B cell (primary cell): ENCODE results near the gene CHIA. TPM values are rescaled to one million over a fixed set of nuclear protein-coding genes. Genes with fewer than 3 reads are reported as not detected.

Experiments used
- ATAC-seq: fragments of 200-7000 bp; cut with Tn5 transposase; one replicate; pipeline ENCODE4 v1.10.0; 2021; ENCODE audit warnings: low read depth, mild to moderate bottlenecking, moderate number of reproducible peaks, moderate library complexity
- CTCF ChIA-PET: fragments of 350-600 bp; sonication (Branson Sonifier 250); formaldehyde crosslinking; loops from one replicate; lab custom pipeline; 2021; ENCODE audit warnings: antibody characterized with exemption, inconsistent platforms; lab: Charles Lee
- POLR2A ChIA-PET: fragments of 350-600 bp; sonication (Branson Sonifier 250); formaldehyde crosslinking; loops from one replicate; lab custom pipeline; 2021; ENCODE audit warnings: antibody characterized with exemption; lab: Charles Lee
- DNase-seq: peaks from one replicate; pipeline ENCODE4 v3.0.0; 2013
- H2AFZ ChIP-seq: 2 replicates; pipeline ENCODE4 v1.6.1; 2012; ENCODE audit warnings: mild to moderate bottlenecking, low read depth, low read length; ENCODE audit not compliant: insufficient read depth, poor library complexity, severe bottlenecking
- H3K27ac ChIP-seq, 2 donors: 1 replicate in 1 of 2; 2 replicates in 1 of 2; pipeline ENCODE4 v1.5.1; 2012 to 2013; ENCODE audit warnings: low read length in 2 of 2, mild to moderate bottlenecking in 2 of 2, moderate library complexity in 1 of 2
- H3K27me3 ChIP-seq, 4 experiments: fragments of 200-600 bp in 1 of 4; sonication (generic) in 1 of 4; replicated peaks in 1 of 4; 1 replicate in 2 of 4; 2 replicates in 2 of 4; pipeline versions ENCODE4 v1.6.1 to v1.7.0; 2013 to 2016; ENCODE audit warnings: low read length in 3 of 4, mild to moderate bottlenecking in 2 of 4, mixed read lengths in 1 of 4, moderate library complexity in 1 of 4; ENCODE audit not compliant: insufficient read depth in 4 of 4, control insufficient read depth in 3 of 4; ENCODE audit errors: control extremely low read depth in 1 of 4
- H3K36me3 ChIP-seq, 2 experiments: replicated peaks in 1 of 2; 1 replicate in 1 of 2; 2 replicates in 1 of 2; pipeline versions ENCODE4 v1.6.1 to v1.7.1; 2013; ENCODE audit warnings: low read length in 1 of 2; ENCODE audit not compliant: insufficient read depth in 2 of 2, control insufficient read depth in 1 of 2; ENCODE audit errors: control extremely low read depth in 1 of 2, extremely low read depth in 1 of 2
- H3K4me1 ChIP-seq, 2 donors: fragments of 200-600 bp in 1 of 2; sonication (generic) in 1 of 2; 1 replicate in 1 of 2; 2 replicates in 1 of 2; pipeline versions ENCODE4 v1.5.1 to v1.6.1; 2013 to 2017; ENCODE audit warnings: low read length in 2 of 2; ENCODE audit not compliant: control insufficient read depth in 2 of 2, insufficient read depth in 2 of 2
- H3K4me2 ChIP-seq: replicated peaks from 2 replicates; pipeline ENCODE3; 2012; ENCODE audit warnings: mild to moderate bottlenecking, low read depth, low read length; ENCODE audit not compliant: poor library complexity, severe bottlenecking
- H3K4me3 ChIP-seq, 5 experiments: fragments of 200-600 bp in 1 of 5; sonication (generic) in 1 of 5; 1 replicate in 3 of 5; 2 replicates in 2 of 5; pipeline versions ENCODE4 v1.5.1 to v1.7.0; 2011 to 2016; ENCODE audit warnings: low read length in 4 of 5, mild to moderate bottlenecking in 4 of 5, low read depth in 2 of 5, control low read depth in 1 of 5, moderate library complexity in 1 of 5; ENCODE audit not compliant: insufficient read depth in 1 of 5; ENCODE audit errors: control extremely low read depth in 1 of 5, extremely low read depth in 1 of 5
- H3K79me2 ChIP-seq: fragments of 200-600 bp; sonication (generic); one replicate; pipeline ENCODE4 v1.6.0; 2016; ENCODE audit warnings: low read length; ENCODE audit not compliant: control insufficient read depth, insufficient read depth
- H3K9ac ChIP-seq: fragments of 200-600 bp; sonication (generic); 2 replicates; pipeline ENCODE4 v1.6.1; 2017; ENCODE audit warnings: mild to moderate bottlenecking, low read length, moderate library complexity
- H3K9me3 ChIP-seq, 3 donors: one replicate each; pipeline versions ENCODE4 v1.6.1 to v1.7.1; 2013; ENCODE audit warnings: low read length in 2 of 3; ENCODE audit not compliant: control insufficient read depth in 2 of 3, insufficient read depth in 1 of 3; ENCODE audit errors: control extremely low read depth in 1 of 3
- H4K20me1 ChIP-seq: 2 replicates; pipeline ENCODE4 v1.6.0; 2012; ENCODE audit warnings: mild to moderate bottlenecking, low read length; ENCODE audit not compliant: insufficient read depth, control insufficient read depth, poor library complexity, severe bottlenecking
- H3K27ac Mint-ChIP-seq: one replicate; pipeline ENCODE4 v1.8.0; 2021; ENCODE audit warnings: mixed read lengths
- H3K27me3 Mint-ChIP-seq: one replicate; pipeline ENCODE4 v1.8.0; 2021; ENCODE audit warnings: mixed read lengths
- H3K4me1 Mint-ChIP-seq: one replicate; pipeline ENCODE4 v1.8.0; 2021; ENCODE audit warnings: mixed read lengths
- H3K4me3 Mint-ChIP-seq: one replicate; pipeline ENCODE4 v1.8.0; 2021; ENCODE audit warnings: mixed read lengths
- H3K9me3 Mint-ChIP-seq: one replicate; pipeline ENCODE4 v1.8.0; 2022; ENCODE audit warnings: mixed read lengths; ENCODE audit not compliant: insufficient read depth
- CTCF ChIP-seq: fragments of 200-600 bp; IDR thresholded peaks from one replicate; pipeline ENCODE4 v1.8.0; 2022; ENCODE audit warnings: antibody characterized with exemption, mild to moderate bottlenecking
- EZH2 ChIP-seq: IDR thresholded peaks from 2 replicates; pipeline ENCODE4 v1.6.1; 2012; ENCODE audit warnings: borderline replicate concordance, low read depth, mild to moderate bottlenecking, moderate library complexity, low read length; ENCODE audit not compliant: insufficient read depth, poor library complexity, severe bottlenecking
- WGBS: methylation state at CpG from one replicate; pipeline ENCODE4 v1.1.5; 2013; ENCODE audit warnings: missing lambda C conversion rate; ENCODE audit not compliant: insufficient coverage; 5-methylcytosine and 5-hydroxymethylcytosine counted together
- intact Hi-C: fragments of 100-400 bp; cut with micrococcal nuclease; formaldehyde crosslinking; loops from one replicate; pipeline ENCODE4 v1.10.0; 2022
- polyA plus RNA-seq: library from polyadenylated mRNA; depleted of rRNA; stranded (reverse); fragments of >200 nt; gene quantifications from 2 replicates; pipeline ENCODE4 v1.2.3, GENCODE V29; 2012
- total RNA-seq, 2 donors: library from RNA; stranded (reverse); fragments of 120-200 nt in 1 of 2; gene quantifications; 1 replicate in 1 of 2; 2 replicates in 1 of 2; pipeline versions ENCODE4 v1.2.3 to v1.2.4, GENCODE V29; 2013 to 2022

CHIA gene
- total and polyA plus RNA-seq, 2 donors (not counting 1 experiment from before 2014, with no cell fraction given), result not detected

GRCh38 chr1:111270771-111271463, 19.7 kb upstream of the CHIA start:
- Histone ChIP-seq H3K4me1 (peaks cover 21 to 22% of the 10 kb centered on the region in 2 donors), H3K27me3 (peaks cover 0 to 34% (median 27%) of the 10 kb centered on the region in 4 experiments), H3K27ac (no peak overlapping the region), H3K4me3 (peak overlapping the region in 4 of 5 experiments; percentile 18 to 57 (median 34)), H3K36me3 (no peaks in the 10 kb centered on the region), H3K79me2 (no peaks in the 10 kb centered on the region), H2AFZ (peak overlapping the region; percentile 62), H3K9ac (peak overlapping the region; percentile 59), H3K4me2 (peak overlapping the region; percentile 81), H4K20me1 (no peaks in the 10 kb centered on the region), H3K9me3 (peaks cover 0 to 16% (median 6%) of the 10 kb centered on the region in 3 donors)
- 8% methylated on average over 39 of the region's 40 CpGs for WGBS
- H3K9me3 Mint-ChIP-seq, result peaks cover 6% of the 10 kb centered on the region
- intact Hi-C loops, result loop anchor here (2.0 kb wide), 1 partner anchor 50 kb away; no protein-coding TSS in a partner anchor
- H3K4me3 Mint-ChIP-seq, result peak overlapping the region; percentile 81
- ATAC-seq (peak; percentile 14), DNase-seq (peak; percentile 45)
- H3K4me1 Mint-ChIP-seq, result peaks cover 21% of the 10 kb centered on the region
- H3K27ac Mint-ChIP-seq, result no peak overlapping the region
- POLR2A ChIA-PET, result no interaction called here
- H3K27me3 Mint-ChIP-seq, result peaks cover 47% of the 10 kb centered on the region
- CTCF ChIA-PET, result interaction anchor here (0.7 to 0.9 kb wide), 2 partner anchors 129 to 279 kb away, joined by 3 read pairs; no protein-coding TSS in a partner anchor
- TF ChIP-seq CTCF (no peak), EZH2 (no peak)

GRCh38 chr1:111271464-111271801, 19.2 kb upstream of the CHIA start:
- H3K27me3 ChIP-seq, result peaks cover 0 to 34% (median 26%) of the 10 kb centered on the region in 4 experiments
- no peaks in the 10 kb centered on the region for H3K79me2 ChIP-seq
- peak overlapping the region; percentile 59 for H3K9ac ChIP-seq
- H3K27ac ChIP-seq, result no peak overlapping the region
- Mint-ChIP-seq H3K4me1 (peaks cover 21% of the 10 kb centered on the region), H3K27me3 (peaks cover 42% of the 10 kb centered on the region), H3K9me3 (peaks cover under 1% of the 10 kb centered on the region), H3K4me3 (peak overlapping the region; percentile 81), H3K27ac (no peak overlapping the region)
- peak overlapping the region; percentile 62 for H2AFZ ChIP-seq
- DNase-seq, result peak; percentile 29
- intact Hi-C loops, result loop anchor here (2.0 kb wide), 1 partner anchor 51 kb away; no protein-coding TSS in a partner anchor
- peak overlapping the region in 4 of 5 experiments; percentile 18 to 57 (median 34) for H3K4me3 ChIP-seq
- peak overlapping the region; percentile 81 for H3K4me2 ChIP-seq
- H3K9me3 ChIP-seq, result peaks cover 0 to 16% (median 6%) of the 10 kb centered on the region in 3 donors
- ChIA-PET POLR2A (interaction anchor here (0.6 kb wide), 1 partner anchor 51 kb away, joined by 5 read pairs; no protein-coding TSS in a partner anchor), CTCF (interaction anchor here (0.7 to 0.9 kb wide), 2 partner anchors 129 to 279 kb away, joined by 3 read pairs; no protein-coding TSS in a partner anchor)
- peaks cover 21 to 22% of the 10 kb centered on the region in 2 donors for H3K4me1 ChIP-seq
- H4K20me1 ChIP-seq, result no peaks in the 10 kb centered on the region
- no peak for TF ChIP-seq CTCF
- no peak for TF ChIP-seq EZH2
- H3K36me3 ChIP-seq, result no peaks in the 10 kb centered on the region
- ATAC-seq, result no peak
- WGBS, result 18% methylated on average over 16 of the region's 16 CpGs
